Right atrium auricular region (tissue), 2 donors: ENCODE results near the gene FGL2. TPM values are rescaled to one million over a fixed set of nuclear protein-coding genes. Genes with fewer than 3 reads are reported as not detected.

Experiments used
- total RNA-seq, 2 donors: library from RNA; depleted of rRNA; stranded (reverse); fragments of >200 nt; gene quantifications; one replicate each; pipeline ENCODE4 v1.1.0, GENCODE V29; 2016

The FGL2 gene
- total RNA-seq, 2 donors from 2014 or later: 13.3 to 18.0 TPM

Other genes starting within 250 kb of the FGL2 start
- gene SPDYE17, start 167.5 kb downstream of the FGL2 start, total RNA-seq: not detected
- not detected for gene SPDYE18, start 137.3 kb downstream of the FGL2 start, total RNA-seq
- gene CCDC146, start 77.2 kb downstream of the FGL2 start, total RNA-seq: 10 to 100 TPM in 1 of 2 donors, 1 to 10 TPM in 1; 3.6 to 12.7 TPM
- gene GSAP, start 216.5 kb upstream of the FGL2 start, total RNA-seq: 10 to 100 TPM in 1 of 2 donors, 1 to 10 TPM in 1; 6.4 to 13.5 TPM